ENCODE data around the gene PIP5KL1. TPM values are rescaled to one million over a fixed set of nuclear protein-coding genes. Genes with fewer than 3 reads are reported as not detected.

PIP5KL1 gene
- total RNA-seq, 1 donor from 2014 or later: 5.8 TPM

DNA sequence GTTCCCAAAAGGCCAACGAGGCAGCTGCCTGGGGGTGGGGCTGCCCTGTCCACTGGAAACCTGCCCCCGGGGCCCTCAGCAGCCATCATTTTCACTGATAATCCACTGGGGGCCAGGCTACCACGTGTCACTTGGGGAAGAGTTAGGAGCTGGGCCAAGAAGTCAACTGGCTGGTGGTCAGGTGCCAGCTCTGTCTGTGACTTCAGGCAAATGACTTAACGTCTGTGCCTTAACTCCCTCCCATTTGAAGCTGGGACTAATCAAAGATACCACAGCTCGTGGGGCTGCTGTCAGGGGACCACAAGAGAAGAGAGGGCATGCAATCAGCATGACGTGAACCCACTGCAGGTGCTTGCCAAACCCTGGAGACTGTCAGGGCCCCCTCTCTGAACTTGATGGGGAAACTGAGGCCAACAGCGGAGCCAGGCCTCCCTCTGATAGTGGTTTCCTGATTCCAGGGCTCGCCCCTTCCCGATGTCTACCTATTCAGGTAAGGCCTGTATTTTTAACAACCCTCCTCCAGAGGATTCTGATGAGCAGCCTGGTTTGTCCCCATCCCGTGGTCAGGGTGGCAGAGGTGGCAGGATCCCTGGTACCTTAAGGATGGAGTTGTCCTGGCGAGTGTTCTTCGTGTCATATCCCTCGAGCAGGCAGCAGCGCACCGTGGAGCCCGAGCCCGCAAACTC lies 19.4 kb upstream of the PIP5KL1 start:
- Mint-ChIP-seq H3K4me3 (no peak overlapping the region), H3K9me3 (no peaks in the 10 kb centered on the region), H3K27ac (peak overlapping the region; percentile 48), H3K4me1 (ENCODE audit: unreplicated experiment) (peaks cover 23% of the 10 kb centered on the region), H3K36me3 (peaks cover 3% of the 10 kb centered on the region), H3K27me3 (no peaks in the 10 kb centered on the region)
- no peak for DNase-seq (ENCODE audit: extremely low spot score, unreplicated experiment)
- TF ChIP-seq, protein P1, sequence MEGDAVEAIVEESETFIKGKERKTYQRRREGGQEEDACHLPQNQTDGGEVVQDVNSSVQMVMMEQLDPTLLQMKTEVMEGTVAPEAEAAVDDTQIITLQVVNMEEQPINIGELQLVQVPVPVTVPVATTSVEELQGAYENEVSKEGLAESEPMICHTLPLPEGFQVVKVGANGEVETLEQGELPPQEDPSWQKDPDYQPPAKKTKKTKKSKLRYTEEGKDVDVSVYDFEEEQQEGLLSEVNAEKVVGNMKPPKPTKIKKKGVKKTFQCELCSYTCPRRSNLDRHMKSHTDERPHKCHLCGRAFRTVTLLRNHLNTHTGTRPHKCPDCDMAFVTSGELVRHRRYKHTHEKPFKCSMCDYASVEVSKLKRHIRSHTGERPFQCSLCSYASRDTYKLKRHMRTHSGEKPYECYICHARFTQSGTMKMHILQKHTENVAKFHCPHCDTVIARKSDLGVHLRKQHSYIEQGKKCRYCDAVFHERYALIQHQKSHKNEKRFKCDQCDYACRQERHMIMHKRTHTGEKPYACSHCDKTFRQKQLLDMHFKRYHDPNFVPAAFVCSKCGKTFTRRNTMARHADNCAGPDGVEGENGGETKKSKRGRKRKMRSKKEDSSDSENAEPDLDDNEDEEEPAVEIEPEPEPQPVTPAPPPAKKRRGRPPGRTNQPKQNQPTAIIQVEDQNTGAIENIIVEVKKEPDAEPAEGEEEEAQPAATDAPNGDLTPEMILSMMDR (conservative IDR thresholded peaks at IDR 0.05): no peak

DNA sequence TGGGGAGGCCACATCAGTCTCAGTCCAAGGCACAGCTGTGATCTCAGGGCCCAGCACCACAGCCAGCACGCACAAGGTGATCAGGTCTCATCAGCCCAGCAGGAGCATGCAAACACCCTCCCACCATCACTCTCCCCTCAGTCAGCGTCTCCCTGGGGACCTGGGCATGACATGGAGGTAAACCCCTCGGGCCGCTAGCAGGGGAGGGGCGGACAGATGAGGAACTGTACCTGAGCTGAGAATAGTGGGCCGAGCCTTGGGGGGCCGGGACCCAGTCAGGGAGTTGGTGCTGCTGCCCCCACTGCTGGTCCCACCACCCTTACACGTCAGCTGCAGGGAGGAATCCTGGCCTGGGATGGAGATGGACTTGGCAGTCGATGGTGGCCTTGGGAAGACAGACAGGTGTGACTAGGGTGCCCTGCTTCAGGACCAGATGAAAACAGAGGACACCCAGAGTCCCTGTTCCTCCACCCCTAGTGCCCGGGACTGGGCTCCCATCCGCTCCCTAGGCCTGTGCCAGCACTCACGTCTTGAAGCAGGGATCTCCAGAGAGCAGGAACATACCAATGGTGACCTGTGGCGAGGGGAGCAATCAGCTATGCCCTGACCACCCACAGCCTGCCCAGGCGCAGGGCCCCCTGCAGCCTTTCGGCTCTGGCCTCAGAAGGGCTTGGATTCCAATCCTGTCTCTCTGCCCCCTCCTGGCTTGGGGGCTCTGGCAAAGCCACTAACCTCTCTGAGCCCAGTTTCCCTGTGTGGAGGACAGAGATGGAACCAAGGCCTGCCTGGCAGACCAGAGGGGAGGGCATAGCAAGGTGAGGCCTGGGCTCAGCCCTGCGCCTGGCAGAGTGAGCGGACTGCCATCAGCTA lies 17.5 kb upstream of the PIP5KL1 start:
- H3K27ac Mint-ChIP-seq: no peak overlapping the region
- no peak for DNase-seq (ENCODE audit: extremely low spot score, unreplicated experiment)
- no peaks in the 10 kb centered on the region for H3K9me3 Mint-ChIP-seq
- H3K27me3 Mint-ChIP-seq: no peaks in the 10 kb centered on the region
- TF ChIP-seq, protein P1 (conservative IDR thresholded peaks at IDR 0.05): no peak
- H3K4me1 Mint-ChIP-seq (ENCODE audit: unreplicated experiment): peaks cover 30% of the 10 kb centered on the region
- H3K36me3 Mint-ChIP-seq: peaks cover 6% of the 10 kb centered on the region
- no peak overlapping the region for H3K4me3 Mint-ChIP-seq

DNA sequence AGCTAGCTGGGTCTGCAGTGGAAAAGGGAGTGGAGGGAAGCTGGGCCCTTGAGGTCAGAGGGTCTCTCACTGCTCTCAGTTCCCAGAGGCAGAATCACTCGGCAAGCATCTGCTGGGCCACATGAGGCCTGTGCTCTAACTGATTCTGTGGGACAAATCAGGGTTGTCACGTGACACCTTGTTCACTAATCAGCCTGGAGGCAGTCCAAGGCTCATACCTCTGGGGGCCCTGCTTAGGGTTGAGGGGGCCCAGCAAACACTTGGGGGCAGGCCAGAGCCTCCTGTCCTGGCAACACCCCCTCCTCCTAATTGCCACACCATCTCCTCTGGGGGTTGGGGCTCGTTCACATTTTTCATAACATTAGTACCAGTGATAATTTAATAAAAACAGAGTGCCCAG lies 16.2 kb upstream of the PIP5KL1 start:
- Mint-ChIP-seq H3K4me3 (no peak overlapping the region), H3K27ac (peak overlapping the region; percentile 34), H3K27me3 (no peaks in the 10 kb centered on the region), H3K9me3 (no peaks in the 10 kb centered on the region), H3K36me3 (peaks cover 11% of the 10 kb centered on the region), H3K4me1 (ENCODE audit: unreplicated experiment) (peaks cover 34% of the 10 kb centered on the region)
- DNase-seq (ENCODE audit: extremely low spot score, unreplicated experiment): no peak
- TF ChIP-seq, protein P1 (conservative IDR thresholded peaks at IDR 0.05): no peak

DNA sequence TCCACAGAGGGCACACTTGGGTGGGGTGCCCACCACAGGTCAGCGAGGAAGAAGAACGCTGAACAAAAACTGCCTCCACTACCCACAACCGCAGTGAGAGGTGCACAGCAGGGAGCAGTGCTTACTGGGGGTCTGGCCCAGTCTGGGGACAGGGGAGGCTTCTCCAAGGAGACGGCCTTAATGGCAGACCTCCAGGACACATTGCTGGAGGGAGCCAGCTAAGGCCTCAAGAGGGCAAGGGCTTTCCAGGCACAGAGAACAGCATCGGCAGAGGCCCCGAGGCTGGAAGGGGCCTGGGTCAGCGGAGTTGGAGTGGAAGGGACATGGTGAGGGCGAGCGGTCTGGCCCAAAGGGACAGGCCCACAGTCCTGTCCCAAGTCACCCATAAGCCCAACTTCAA lies 15.4 kb upstream of the PIP5KL1 start:
- H3K27me3 Mint-ChIP-seq: no peaks in the 10 kb centered on the region
- no peak for DNase-seq (ENCODE audit: extremely low spot score, unreplicated experiment)
- H3K4me3 Mint-ChIP-seq: no peak overlapping the region
- H3K9me3 Mint-ChIP-seq: no peaks in the 10 kb centered on the region
- H3K36me3 Mint-ChIP-seq: peaks cover 11% of the 10 kb centered on the region
- no peak overlapping the region for H3K27ac Mint-ChIP-seq
- H3K4me1 Mint-ChIP-seq (ENCODE audit: unreplicated experiment): peaks cover 31% of the 10 kb centered on the region
- TF ChIP-seq, protein P1 (conservative IDR thresholded peaks at IDR 0.05): no peak

DNA sequence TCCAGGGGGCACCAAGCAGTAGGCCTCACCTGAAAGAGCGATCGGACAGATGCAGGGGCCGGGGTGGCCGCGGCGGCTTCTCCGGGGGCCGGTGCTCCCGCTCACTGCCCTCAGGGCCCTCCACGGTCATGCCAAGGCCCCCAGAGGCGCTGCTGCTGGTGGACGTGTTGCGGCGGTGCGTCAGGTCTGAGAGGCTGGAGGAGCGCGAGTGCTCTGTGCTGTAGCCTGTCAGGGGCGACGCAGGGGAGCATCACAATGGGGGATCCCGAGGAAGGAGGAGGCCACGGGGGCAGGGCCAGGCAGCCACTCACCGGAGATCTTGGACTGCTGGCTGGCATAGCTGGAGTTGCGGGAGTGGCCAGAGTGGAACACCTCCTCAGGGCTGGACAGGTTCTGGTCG lies 14.8 kb upstream of the PIP5KL1 start:
- no peak overlapping the region for H3K27ac Mint-ChIP-seq
- no peaks in the 10 kb centered on the region for H3K9me3 Mint-ChIP-seq
- H3K4me3 Mint-ChIP-seq: no peak overlapping the region
- H3K36me3 Mint-ChIP-seq: peaks cover 11% of the 10 kb centered on the region
- DNase-seq (ENCODE audit: extremely low spot score, unreplicated experiment): no peak
- TF ChIP-seq, protein P1 (conservative IDR thresholded peaks at IDR 0.05): no peak
- no peaks in the 10 kb centered on the region for H3K27me3 Mint-ChIP-seq
- H3K4me1 Mint-ChIP-seq (ENCODE audit: unreplicated experiment): peaks cover 25% of the 10 kb centered on the region

All from type B pancreatic cell (in vitro differentiated cells).